GM15510 (cell line): ENCODE data around the gene PTGFRN.

ENCODE experiments used
- POLR2A ChIP-seq: IDR thresholded peaks from 3 replicates; pipeline ENCODE4 v1.6.1; 2011; ENCODE audit warnings: borderline replicate concordance; ENCODE audit not compliant: insufficient read length; ENCODE audit errors: extremely low read depth

Gene PTGFRN

DNA sequence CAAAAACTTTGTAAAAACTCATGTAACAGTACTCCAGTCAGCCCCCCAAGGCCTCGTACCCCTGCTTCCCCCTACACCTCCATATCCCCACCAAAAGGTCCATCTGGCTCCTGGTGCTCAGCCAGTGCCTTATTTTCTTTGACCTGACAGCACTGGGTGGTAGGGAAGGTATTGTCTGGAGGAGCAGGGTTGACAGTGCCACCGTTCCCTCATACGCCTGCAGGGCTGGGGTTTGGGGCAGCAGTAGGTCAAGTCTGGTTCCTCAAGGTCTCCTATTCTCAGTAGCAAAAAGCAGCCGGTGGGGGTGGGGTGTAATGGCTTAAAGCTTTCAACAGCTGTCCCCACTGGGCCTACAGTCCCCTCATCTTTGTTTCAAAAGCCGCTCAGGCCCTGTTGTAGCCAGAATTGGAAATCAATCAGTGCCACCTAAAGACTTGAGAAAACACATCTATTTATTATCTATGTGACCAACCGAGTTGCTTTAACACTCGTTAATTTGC is 125.1 kb downstream of the PTGFRN start:
- TF ChIP-seq POLR2A: no peak

DNA sequence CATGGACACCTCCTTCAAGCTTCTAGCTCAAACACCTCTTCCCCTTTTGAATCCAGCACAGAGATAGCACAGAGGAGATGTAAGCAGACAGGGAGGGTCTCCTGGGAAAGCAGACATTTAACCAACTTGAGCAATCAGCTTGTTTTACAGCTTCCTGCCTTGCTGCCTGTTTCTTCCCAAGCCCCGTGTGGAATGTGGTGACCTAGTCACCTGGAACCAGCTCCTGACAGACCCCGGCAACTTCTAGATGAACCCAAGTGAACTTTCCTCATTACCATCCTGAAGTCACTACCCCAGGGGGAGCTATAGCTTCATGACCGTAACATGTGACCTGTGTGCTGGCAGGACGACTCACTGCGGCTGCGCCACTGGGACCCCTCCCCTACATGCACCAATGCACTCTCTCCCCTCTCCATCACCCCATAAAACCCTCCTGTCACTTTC is 126.3 kb downstream of the PTGFRN start:
- TF ChIP-seq POLR2A: no peak

GRCh38 chr1:117037802-117038201 is 128.1 kb downstream of the PTGFRN start:
- no peak for TF ChIP-seq POLR2A

DNA sequence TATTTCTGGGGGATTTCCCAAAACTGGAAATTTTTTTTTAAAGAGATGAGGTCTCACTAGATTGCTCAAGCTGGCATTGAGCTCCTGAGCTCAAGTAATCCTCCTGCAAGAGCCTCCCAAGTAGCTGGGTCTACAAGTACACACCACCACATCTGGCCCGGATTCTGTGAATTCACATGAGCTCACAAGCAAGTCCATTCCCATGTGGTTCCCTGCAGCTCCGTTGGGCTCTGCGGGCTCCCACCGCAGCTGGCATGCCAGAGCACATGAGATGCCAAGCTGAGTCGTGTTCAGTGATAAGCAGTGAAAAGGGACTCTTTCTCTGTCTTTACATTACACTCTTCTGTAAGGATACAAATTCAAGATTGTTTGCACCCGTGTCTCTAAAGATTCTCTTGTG is 128.5 kb downstream of the PTGFRN start:
- no peak for TF ChIP-seq POLR2A
